Activated CD8-positive, alpha-beta memory T cell treated with anti-CD3 and anti-CD28 coated beads for 48 hours (primary cell): ENCODE results near the gene ATP6V1G1.

Experiments
- DNase-seq, 3 experiments: peaks; one replicate each; pipeline ENCODE4 v3.0.0-alpha.2; 2020; ENCODE audit warnings: low read depth in 2 of 3, low spot score in 2 of 3

ATP6V1G1 gene

DNA sequence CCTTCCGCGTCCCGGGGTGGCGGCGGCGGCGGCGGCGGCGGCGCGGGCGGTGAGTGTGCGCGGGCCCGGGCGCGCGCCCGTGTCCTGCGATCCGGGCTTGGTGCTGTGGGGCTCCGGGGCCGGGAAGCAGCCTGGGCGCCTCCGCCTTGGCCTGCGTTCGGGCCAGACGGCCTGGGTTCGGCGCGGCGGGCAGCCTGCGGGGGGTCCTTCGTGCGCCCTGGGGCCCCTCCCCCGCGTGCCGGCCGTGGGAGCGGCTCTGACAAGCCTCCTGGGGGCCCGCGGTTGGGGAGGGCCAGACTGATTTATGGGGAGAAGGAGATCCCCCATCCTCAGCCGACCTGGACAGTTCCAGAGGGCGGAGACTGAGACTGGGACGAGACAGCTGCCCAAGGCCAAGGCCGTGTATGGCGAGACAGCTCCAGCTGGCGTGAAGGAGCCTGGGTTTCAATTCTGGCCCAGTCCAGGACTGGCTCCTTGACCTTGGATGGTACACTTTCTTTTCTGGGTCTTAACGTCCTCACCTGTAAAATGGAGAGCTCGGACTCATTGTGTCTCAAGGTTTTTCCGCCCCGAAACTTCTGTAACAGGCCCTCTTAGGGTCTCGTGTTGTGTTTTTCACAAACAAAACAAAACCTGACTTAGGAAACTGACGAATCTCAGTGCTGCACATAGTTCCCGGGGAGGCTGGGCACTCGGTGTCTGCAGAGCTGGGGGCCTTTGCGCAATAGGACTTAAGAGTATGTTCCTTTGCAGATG lies 24.1 kb downstream of the ATP6V1G1 start:
- DNase-seq = peak in 2 of 3 experiments; percentile 16 to 24

- DNase-seq = no peak
Measured at GRCh38 chr9:114612272-114612923, 24.8 kb downstream of the ATP6V1G1 start.

DNA sequence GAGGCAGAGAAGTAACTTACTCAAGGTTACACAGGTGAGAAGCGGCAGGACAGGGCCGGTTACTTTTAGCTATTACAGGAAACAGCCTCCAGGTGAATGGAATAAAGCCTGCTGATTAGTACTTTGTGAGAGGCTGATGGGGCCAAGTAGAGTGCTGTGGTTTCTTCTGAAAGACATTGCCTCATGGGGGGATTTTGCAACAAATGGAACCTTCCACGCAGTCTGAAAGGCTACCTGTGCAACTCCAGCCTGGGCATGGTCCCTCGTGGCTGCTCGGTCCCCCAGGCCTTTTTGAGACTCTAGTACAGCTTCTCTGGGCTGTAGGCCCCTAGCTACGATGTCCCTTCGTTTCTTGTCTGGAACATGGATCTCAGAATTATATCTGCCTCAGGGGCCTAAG lies 25.5 kb downstream of the ATP6V1G1 start:
- no peak for DNase-seq

DNA sequence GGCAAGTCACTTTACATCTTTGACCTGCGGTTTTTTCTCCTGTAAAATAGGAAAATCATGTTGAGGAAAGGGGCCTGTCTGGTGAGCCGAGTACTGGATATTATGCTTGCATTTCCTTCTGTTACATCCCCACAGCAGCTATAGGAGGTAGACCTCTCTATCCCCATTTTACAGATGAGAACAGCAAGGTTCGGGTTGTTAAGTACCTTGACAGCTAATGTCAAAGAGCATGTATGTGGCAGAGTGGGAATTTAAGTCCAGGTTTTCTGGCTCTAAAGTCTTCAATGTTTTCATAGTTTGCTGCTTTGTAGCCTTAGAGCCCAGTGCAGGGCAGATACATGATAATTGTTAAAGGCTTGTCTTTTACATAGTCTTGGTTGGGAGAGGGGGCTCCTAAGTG lies 26.4 kb downstream of the ATP6V1G1 start:
- no peak for DNase-seq

GRCh38 chr9:114614373-114614772 lies 26.8 kb downstream of the ATP6V1G1 start:
- DNase-seq = no peak

DNA sequence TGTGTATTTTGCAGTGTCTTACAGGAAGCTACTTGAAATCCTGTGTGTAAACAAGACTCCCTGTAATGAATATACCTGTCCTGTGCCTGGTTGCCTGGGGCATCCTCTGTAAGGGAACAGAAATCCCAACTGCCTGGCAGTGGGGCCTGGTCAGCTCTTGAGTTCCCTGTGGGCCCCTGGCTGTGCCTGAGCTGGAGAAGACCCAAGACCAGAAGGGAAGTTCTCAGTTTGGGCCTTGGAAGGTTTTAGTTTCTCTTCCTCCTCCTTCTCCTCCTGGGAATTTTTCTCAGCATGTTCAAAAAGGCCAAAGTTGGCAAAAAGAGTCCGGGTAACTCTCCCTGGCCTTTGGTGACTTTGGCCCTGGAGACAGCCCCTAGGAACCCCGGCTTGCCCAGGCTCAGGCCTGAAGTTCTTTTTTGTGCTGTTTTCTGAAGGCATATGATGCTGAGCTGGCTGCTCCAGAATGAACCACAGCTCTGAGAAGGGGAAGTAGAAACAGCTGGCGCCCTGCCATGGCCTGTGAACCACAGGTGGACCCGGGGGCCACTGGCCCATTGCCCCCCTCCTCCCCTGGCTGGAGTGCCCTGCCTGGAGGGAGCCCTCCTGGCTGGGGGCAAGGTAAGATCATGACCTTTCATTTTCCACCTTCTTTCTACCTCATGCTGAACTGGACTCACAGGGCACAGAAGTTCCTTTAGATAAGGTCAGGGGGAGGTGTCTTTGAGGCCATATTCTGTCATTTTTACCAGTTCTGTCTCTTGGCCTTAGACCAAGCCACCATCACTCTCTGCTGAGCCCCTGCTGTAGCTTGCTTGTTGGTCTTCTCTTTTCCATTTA lies 29.3 kb downstream of the ATP6V1G1 start:
- DNase-seq = no peak

DNA sequence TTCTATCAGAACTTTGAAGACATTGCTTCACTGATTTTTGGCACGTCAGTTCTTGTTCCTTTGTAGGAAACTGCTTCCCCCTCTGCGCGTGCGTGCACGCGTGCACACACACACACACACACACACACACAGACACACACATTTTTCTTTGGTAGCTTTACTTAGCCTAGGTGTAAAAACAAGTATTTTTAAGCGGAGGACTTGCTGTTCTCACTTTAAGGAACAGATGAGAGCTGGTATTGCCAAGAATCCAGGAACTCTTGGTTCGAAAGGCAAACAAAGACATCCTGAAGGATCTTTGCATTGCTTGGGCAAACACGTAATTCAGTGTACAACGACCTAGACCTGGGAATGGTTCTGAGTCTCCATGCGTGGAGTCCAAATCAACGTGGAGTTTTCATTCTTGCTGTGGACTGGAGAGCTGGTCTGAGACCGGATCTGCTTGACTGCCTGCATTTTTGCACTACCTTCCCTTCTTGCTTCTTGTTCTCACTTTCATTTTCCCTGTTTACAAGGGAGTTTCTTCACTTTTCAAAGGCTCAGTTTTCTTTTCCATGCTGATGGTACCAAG lies 31.7 kb downstream of the ATP6V1G1 start:
- DNase-seq = no peak

DNA sequence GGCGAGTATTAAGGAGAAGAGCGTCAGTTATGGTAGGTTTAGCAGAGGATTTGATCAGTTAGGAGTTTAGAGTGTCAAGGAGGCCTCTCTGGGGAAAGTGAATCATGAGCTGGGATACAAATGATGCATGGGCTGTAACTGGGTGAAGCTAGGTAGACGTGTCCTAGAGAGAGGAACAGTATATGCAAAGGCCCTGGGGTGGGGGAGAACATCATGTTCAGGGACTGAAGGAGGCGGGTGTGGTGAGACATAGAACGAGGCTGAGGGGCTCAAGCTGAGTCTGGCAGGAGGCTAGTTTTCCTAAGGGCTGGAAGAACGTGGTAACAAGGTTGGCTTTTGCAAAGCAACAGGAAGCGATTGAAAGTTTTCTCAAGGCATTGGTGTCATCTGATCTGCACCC lies 34.0 kb downstream of the ATP6V1G1 start:
- DNase-seq = no peak

DNA sequence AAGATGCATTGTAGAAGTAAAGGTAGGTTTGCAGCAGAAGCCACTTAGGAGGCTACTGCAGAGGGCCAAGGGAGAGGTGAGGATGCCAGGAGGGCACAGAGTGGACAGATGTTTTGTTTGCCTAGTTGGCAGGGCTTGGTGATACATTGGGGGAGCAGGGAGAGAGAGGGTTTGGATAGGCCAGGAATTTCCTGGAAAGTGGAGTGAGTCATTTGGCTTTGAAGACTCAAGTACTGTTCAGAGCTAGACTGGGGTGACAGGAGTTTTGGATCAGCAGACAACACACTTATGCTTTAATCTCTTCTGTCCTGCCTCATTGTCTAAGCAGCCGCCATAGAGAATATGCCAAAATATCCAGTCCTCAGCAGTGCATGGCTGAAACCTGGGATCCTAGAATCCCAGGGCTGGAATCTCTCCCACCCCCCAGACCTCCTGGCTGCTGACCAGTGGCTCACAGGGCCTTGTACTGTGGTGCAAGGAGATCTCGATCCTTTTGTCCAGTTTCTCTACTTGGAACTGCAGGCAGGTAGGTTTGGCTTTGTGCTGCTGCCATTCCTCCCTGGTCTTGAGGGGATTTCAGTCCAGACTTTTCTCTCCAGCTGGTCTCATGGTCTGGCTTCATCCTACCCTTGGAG lies 34.5 kb downstream of the ATP6V1G1 start:
- DNase-seq = no peak

DNA sequence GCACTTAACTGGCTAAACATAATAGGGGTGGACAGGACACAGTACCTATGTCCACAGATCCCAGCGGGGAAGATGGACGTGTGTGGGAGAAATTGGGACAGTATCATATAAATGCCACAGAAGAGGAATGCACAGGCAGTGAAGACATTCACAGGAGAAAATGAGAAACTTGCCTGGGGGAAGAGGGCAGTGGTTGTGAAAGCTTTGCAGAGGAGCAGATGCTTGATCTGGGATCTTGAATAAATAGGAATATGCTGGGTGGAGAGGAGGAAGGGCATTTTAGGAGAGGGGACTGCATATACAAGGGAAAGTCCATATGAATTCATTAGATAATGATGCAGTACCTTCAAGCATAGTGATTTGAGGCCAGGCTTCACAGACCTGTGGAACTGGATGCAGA lies 37.1 kb downstream of the ATP6V1G1 start:
- no peak for DNase-seq

- DNase-seq = no peak
Measured at GRCh38 chr9:114626415-114627020, 38.9 kb downstream of the ATP6V1G1 start.

DNA sequence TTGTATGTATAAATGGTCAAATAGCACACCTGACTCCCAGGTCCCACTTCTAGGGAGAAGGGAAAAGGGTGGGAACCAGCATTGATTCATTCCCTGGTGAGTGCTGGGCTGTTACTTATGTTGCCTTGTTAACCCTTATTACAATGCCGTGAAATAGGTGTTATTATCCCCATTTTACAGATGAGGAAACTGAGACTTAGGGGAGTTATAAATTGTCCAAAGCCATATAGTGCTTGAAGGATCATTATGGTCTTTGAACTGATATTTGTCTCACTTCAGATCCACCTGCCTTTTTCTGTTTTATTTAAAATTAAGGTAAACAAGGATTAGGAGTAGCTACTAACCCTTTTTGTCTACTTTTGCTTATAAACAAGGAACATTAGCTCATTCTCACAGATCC lies 40.0 kb downstream of the ATP6V1G1 start:
- DNase-seq = no peak

- no peak for DNase-seq
Measured at GRCh38 chr9:114629563-114630090, 42.1 kb downstream of the ATP6V1G1 start.

- DNase-seq = no peak
Measured at GRCh38 chr9:114631166-114631565, 43.6 kb downstream of the ATP6V1G1 start.

DNA sequence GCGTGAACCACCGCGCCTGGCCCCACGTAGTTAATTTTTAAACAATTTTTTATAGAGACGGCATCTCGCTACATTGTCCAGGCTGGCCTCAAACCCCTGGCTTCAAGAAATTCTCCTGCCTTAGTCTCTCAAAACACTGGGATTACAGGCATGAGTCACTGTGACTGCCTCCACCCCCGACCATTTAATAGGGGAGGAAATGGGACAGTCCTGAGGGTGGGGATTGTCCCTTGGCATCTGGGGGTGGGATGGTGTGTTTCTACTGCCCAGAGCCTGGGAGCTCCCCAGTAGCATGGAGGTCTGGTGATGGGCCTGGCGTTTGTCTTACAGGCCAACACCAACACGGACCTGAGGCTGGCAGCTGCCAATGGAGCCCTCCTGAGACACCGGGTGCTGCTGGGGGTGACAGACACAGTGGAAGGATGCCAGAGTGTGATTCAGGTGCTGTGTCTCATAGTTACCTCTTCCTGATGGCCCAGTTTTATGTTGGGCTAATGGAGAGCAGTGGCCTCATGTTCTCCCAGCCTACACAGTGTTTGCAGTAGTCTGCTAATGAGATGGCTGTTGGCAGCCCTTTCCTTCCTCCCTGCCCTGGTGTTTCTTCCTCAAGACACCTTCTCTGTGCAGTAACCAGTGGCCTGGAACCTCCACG lies 46.0 kb downstream of the ATP6V1G1 start:
- DNase-seq = no peak

DNA sequence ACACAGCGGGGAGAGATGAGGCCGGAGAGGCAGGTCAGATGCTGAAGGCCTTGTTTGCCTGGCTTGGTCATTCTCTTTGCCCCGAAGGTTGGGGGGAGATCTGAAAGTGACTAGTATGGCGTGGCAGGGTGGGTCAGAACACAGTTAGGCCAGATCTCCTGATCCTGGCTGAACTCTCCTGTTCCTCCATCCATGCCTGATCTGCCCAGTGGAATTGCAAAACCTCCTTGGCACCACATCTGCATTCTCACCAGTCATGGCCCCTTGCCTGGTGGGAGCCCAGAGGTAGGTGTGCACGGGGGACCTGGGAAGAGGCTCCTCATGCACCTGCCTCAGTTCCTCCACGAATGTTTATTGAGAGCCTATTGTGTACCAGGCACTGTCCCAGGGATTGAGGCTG lies 46.8 kb downstream of the ATP6V1G1 start:
- no peak for DNase-seq

DNA sequence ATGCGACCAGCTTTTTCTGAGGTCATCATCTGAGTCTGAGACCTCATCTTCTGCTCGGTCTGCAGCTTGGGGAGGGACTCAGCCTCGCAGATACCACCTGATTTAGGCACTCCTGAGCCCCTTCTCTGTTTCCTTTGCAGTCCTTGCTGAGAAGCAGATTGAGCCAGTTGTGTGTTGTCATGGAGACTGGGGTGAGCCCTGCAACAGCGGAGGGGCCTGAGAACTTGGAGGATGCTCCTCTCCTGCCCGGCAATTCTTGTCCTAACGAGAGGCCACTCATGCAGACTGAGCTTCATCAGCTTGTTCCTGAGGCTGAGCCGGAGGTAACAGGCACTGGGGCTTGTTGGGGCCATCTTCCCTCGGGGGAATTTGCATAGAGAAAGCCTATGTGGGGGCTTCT lies 50.8 kb downstream of the ATP6V1G1 start:
- DNase-seq = no peak

DNA sequence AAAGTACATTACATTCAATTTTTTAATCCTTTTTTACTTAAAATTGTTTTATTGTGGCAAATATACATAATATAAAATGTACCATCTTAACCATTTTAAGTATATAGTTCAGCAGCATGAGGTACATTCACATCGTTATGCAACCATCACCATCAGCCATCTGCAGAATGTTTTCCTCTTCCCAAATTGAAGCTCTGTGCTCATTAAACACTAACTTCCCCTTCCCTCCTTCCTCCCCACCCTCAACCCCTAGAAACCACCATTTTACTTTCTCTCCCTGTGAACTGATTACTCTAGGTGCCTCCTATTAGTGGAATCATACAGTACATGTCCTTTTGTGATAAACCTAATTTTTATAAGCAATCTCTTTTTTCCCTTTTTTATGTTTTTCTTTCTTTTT lies 54.4 kb downstream of the ATP6V1G1 start:
- no peak for DNase-seq

DNA sequence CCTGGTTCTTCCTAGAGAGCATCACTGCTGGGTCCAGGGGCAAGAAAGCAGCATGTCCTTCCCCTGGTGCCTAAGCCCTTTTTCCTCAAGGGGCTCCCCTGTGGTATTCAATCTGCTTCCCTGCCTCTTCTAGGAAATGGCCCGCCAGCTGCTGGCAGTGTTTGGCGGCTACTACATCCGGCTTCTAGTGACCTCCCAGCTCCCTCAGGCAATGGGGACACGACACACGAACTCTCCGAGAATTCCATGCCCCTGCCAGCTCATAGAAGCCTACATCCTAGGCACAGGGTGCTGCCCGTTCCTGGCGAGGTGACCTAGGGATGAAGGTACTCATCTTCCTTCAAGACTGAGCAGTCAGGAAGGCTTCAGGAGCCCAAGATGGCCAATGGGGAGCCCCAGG lies 55.4 kb downstream of the ATP6V1G1 start:
- no peak for DNase-seq

DNA sequence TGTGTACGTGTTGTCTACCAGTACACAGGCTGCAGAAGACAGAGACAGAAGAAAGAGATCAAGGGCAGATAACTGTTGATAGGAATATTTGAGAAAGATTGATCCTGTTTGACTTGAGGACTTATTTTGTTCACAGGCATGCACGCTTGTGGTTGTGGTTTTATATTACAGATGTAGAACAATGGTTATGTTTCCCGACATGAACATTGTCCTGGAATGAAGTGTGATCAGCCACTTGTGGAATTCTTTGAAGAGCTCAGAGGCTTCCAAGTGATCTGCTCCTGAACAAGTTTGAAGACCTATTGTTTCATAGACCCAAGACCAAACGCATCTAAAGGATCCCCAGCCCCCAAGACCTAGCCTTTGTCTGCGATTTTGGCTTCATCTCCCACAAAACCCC lies 56.3 kb downstream of the ATP6V1G1 start:
- DNase-seq = no peak
